Astrocyte (in vitro differentiated cells and primary cell): ENCODE results near the gene MBD5.

ENCODE experiments used
- EZH2 ChIP-seq: IDR thresholded peaks from 2 replicates; pipeline ENCODE4 v1.6.1; 2012; ENCODE audit warnings: mild to moderate bottlenecking, low read length, inconsistent platforms; ENCODE audit not compliant: insufficient read depth
- TF ChIP-seq, protein P1 (sequence below): IDR thresholded peaks from 2 replicates; pipeline ENCODE4 v1.5.1; 2011; ENCODE audit warnings: low read depth, mild to moderate bottlenecking, inconsistent platforms, low read length, moderate library complexity; ENCODE audit not compliant: insufficient read depth

DNA sequence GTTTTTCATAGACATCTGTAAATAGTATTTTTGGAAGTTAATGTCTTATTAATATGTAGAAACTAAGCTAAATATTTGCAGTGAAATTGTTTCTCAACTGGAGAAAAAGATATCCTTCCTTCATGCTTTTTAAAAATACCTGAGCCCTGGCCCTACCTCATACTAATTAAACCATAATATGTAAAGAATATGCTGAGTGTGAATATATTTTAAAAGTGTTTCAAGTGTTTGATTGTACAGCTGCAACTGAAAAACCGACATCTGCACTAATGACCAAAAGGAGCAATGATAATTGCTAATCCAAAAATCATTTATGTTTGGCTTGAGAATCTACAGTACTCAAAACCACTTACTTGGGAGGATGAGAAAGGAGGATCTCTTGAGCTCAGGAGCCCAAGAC, 156.7 kb downstream of the MBD5 start:
- TF ChIP-seq, protein P1, sequence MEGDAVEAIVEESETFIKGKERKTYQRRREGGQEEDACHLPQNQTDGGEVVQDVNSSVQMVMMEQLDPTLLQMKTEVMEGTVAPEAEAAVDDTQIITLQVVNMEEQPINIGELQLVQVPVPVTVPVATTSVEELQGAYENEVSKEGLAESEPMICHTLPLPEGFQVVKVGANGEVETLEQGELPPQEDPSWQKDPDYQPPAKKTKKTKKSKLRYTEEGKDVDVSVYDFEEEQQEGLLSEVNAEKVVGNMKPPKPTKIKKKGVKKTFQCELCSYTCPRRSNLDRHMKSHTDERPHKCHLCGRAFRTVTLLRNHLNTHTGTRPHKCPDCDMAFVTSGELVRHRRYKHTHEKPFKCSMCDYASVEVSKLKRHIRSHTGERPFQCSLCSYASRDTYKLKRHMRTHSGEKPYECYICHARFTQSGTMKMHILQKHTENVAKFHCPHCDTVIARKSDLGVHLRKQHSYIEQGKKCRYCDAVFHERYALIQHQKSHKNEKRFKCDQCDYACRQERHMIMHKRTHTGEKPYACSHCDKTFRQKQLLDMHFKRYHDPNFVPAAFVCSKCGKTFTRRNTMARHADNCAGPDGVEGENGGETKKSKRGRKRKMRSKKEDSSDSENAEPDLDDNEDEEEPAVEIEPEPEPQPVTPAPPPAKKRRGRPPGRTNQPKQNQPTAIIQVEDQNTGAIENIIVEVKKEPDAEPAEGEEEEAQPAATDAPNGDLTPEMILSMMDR = no peak
- TF ChIP-seq EZH2 = no peak
